ENCODE results near the gene ARHGAP24. TPM values are rescaled to one million over a fixed set of nuclear protein-coding genes. Genes with fewer than 3 reads are reported as not detected.

Gene ARHGAP24
- total and polyA plus RNA-seq, 10 of the 15 experiments (the other 5 are each of a cell fraction or from before 2014, with no cell fraction given): 0.10 to 4.2 (median 0.52) TPM

GRCh38 chr4:85672116-85672515 is 197.2 kb downstream of the ARHGAP24 start (continued):
- TF ChIP-seq ZSCAN29 (IDR thresholded peaks at IDR 0.05) (no peak), NRF1 (conservative IDR thresholded peaks at IDR 0.05; ENCODE audit: low read depth, low read length) (no peak), IKZF2 (IDR thresholded peaks at IDR 0.05) (no peak), CBX3 (IDR thresholded peaks at IDR 0.05; ENCODE audit: borderline replicate concordance, low read depth) (no peak), ETV6 (conservative IDR thresholded peaks at IDR 0.05 in 1 of 2, IDR thresholded peaks at IDR 0.05 in 1 of 2; ENCODE audit: borderline replicate concordance in 1 of 2, low read depth in 1 of 2) (no peak), BMI1 (IDR thresholded peaks at IDR 0.05; ENCODE audit: borderline replicate concordance) (no peak)
- TF ChIP-seq, protein P1, sequence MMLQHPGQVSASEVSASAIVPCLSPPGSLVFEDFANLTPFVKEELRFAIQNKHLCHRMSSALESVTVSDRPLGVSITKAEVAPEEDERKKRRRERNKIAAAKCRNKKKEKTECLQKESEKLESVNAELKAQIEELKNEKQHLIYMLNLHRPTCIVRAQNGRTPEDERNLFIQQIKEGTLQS (IDR thresholded peaks at IDR 0.05; ENCODE audit: borderline replicate concordance, extremely low read depth, low read depth, low read length): no peak

- Histone ChIP-seq H3K9me3 (replicated peaks; ENCODE audit: control insufficient read depth, insufficient read depth, low read length) (no peaks in the 10 kb centered on the region; the same call in 2 of the 3 replicates), H2AFZ (ENCODE audit: control insufficient read depth, low read depth, low read length) (no peak overlapping the region), H3K9ac (ENCODE audit: control insufficient read depth, insufficient read depth, low read length) (no peak overlapping the region), H3K27me3 (replicated peaks in 1 of 2; ENCODE audit: control insufficient read depth in 2 of 2, insufficient read depth in 2 of 2, low read length in 1 of 2) (no peaks in the 10 kb centered on the region), H3K79me2 (ENCODE audit: control insufficient read depth, insufficient read depth, low read length) (no peaks in the 10 kb centered on the region), H3K4me1 (ENCODE audit: control insufficient read depth, insufficient read depth, low read length) (no peaks in the 10 kb centered on the region), H3K4me2 (ENCODE audit: control insufficient read depth, insufficient read depth) (no peak overlapping the region), H3K4me3 (no peak overlapping the region), H3K36me3 (ENCODE audit: control insufficient read depth in 2 of 2, insufficient read depth in 2 of 2, low read length in 1 of 2) (no peaks in the 10 kb centered on the region), H4K20me1 (ENCODE audit: control insufficient read depth, insufficient read depth) (no peaks in the 10 kb centered on the region), H3K27ac (ENCODE audit: control insufficient read depth, insufficient read depth) (no peak overlapping the region)
- ATAC-seq (no peak), DNase-seq (ENCODE audit: low read depth, low spot score) (no peak), FAIRE-seq (no peak)
- in situ Hi-C loops (cut with MboI): no loop called here
- no TSS peak for BruUV-seq (replicated peaks)
- ChIA-PET SMC1A (ENCODE audit: uncharacterized antibody, unreplicated experiment) (interaction anchor here (1.7 kb wide), 1 partner anchor 10 kb away, joined by 3 read pairs; no protein-coding TSS in a partner anchor), POLR2A (interaction anchor here (0.5 kb wide), 1 partner anchor 863 kb away, joined by 3 read pairs; no protein-coding TSS in a partner anchor), CTCF (interaction anchor here (1.0 to 1.5 kb wide), 3 partner anchors 13 to 124 kb away, joined by 3 to 6 read pairs (median 3); no protein-coding TSS in a partner anchor), RAD21 (ENCODE audit: unreplicated experiment) (no interaction called here)
- intact Hi-C loops (cut with micrococcal nuclease; ENCODE audit: unreplicated experiment): no loop called here
- 0% methylated on average over 3 of the region's 3 CpGs for WGBS (ENCODE audit: insufficient coverage, insufficient replicate concordance, low lambda C conversion rate, missing lambda C conversion rate)
- TF ChIP-seq CHD1 (IDR thresholded peaks at IDR 0.05; ENCODE audit: low read depth, low read length) (no peak), SRF (IDR thresholded peaks at IDR 0.05; ENCODE audit: low read depth in 2 of 2, low read length in 2 of 2) (no peak), E4F1 (IDR thresholded peaks at IDR 0.05; ENCODE audit: borderline replicate concordance, partially characterized antibody) (no peak), ZZZ3 (IDR thresholded peaks at IDR 0.05; ENCODE audit: control insufficient read depth, insufficient read length, low read depth) (no peak), NR2C1 (IDR thresholded peaks at IDR 0.05) (no peak), SIX5 (IDR thresholded peaks at IDR 0.05; ENCODE audit: low read depth, low read length, severe bottlenecking) (no peak), CHD2 (IDR thresholded peaks at IDR 0.05; ENCODE audit: borderline replicate concordance, low read depth, low read length) (no peak), HDAC2 (IDR thresholded peaks at IDR 0.05) (no peak), WRNIP1 (IDR thresholded peaks at IDR 0.05; ENCODE audit: borderline replicate concordance, low read depth, low read length) (no peak), TAF1 (IDR thresholded peaks at IDR 0.05; ENCODE audit: borderline replicate concordance, low read depth, low read length) (no peak), CBX3 (IDR thresholded peaks at IDR 0.05; ENCODE audit: borderline replicate concordance, low read depth) (no peak)
- TF ChIP-seq, protein P2, sequence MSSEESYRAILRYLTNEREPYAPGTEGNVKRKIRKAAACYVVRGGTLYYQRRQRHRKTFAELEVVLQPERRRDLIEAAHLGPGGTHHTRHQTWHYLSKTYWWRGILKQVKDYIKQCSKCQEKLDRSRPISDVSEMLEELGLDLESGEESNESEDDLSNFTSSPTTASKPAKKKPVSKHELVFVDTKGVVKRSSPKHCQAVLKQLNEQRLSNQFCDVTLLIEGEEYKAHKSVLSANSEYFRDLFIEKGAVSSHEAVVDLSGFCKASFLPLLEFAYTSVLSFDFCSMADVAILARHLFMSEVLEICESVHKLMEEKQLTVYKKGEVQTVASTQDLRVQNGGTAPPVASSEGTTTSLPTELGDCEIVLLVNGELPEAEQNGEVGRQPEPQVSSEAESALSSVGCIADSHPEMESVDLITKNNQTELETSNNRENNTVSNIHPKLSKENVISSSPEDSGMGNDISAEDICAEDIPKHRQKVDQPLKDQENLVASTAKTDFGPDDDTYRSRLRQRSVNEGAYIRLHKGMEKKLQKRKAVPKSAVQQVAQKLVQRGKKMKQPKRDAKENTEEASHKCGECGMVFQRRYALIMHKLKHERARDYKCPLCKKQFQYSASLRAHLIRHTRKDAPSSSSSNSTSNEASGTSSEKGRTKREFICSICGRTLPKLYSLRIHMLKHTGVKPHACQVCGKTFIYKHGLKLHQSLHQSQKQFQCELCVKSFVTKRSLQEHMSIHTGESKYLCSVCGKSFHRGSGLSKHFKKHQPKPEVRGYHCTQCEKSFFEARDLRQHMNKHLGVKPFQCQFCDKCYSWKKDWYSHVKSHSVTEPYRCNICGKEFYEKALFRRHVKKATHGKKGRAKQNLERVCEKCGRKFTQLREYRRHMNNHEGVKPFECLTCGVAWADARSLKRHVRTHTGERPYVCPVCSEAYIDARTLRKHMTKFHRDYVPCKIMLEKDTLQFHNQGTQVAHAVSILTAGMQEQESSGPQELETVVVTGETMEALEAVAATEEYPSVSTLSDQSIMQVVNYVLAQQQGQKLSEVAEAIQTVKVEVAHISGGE (CRISPR knock-in tag; IDR thresholded peaks at IDR 0.05): no peak
These were observed 198.0 kb downstream of the ARHGAP24 start for GRCh38 chr4:85672959-85673358.
